Measurements from ENCODE around the gene PDE1A.

PDE1A gene

DNA sequence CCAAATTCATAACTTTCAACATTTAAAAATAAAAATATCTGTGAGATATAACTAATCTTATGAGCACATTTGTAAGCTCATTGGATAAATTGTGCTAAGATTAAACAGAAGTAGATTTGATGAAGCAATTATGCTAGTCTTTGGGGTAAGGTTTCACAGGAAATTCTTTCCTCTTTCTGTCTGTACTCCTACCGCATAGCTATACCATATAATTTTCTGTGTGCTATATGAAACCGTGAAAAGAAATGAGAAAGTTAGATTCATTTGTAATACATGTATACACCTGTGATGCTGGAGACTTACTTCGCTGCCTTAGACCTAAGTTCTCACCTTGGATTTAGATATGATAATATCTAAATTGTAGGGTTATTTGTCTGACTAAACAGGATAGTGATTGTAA is 256.5 kb downstream of the PDE1A start:
- H3K4me3 ChIP-seq (ENCODE audit: low read depth, low read length): no peak overlapping the region
- in situ Hi-C loops (cut with HindIII; ENCODE audit: low sequenced_read_pairs): no loop called here
- DNase-seq (ENCODE audit: low read depth): no peak
- TF ChIP-seq, protein P1, sequence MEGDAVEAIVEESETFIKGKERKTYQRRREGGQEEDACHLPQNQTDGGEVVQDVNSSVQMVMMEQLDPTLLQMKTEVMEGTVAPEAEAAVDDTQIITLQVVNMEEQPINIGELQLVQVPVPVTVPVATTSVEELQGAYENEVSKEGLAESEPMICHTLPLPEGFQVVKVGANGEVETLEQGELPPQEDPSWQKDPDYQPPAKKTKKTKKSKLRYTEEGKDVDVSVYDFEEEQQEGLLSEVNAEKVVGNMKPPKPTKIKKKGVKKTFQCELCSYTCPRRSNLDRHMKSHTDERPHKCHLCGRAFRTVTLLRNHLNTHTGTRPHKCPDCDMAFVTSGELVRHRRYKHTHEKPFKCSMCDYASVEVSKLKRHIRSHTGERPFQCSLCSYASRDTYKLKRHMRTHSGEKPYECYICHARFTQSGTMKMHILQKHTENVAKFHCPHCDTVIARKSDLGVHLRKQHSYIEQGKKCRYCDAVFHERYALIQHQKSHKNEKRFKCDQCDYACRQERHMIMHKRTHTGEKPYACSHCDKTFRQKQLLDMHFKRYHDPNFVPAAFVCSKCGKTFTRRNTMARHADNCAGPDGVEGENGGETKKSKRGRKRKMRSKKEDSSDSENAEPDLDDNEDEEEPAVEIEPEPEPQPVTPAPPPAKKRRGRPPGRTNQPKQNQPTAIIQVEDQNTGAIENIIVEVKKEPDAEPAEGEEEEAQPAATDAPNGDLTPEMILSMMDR (IDR thresholded peaks at IDR 0.05; ENCODE audit: low read depth, low read length, missing control alignments): no peak

DNA sequence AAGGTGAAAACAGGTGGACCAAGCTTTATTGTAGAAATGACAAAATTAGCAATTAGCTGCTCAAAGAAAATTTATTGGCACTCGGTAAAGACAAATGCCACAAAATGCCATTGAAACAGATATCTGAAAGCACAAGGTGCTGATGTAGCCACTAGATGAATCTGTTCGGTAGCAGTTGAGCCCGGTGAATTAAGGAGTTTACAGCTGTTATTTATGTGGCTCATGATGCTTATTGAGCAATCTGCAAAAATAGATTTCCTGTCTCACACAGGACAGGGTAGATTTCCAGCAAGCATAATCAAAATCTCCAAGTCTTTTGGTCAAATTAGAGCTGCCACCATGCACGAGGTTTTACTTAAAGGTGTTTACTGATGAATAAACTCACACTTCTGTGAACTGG is 259.0 kb downstream of the PDE1A start:
- in situ Hi-C loops (cut with HindIII; ENCODE audit: low sequenced_read_pairs): no loop called here

DNA sequence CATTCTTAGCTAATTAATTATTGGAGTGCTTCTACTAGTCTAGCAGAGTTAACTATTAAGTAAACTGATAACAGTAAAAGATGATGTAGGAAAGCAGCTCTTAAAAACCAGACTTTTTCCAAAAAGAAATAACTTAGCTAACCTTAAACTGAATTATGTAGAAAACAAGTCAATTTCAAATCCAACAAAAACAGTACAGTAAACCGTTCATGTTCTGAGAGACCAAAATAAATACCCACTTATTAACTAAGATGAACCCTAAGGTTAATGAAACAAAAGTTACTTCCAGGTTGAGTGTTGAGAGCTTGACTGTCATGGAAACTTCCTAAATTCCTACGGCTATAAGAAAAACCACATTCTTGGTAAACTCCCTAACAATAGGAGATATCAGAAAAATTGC is 260.0 kb downstream of the PDE1A start:
- in situ Hi-C loops (cut with HindIII; ENCODE audit: low sequenced_read_pairs): no loop called here
- no peak for DNase-seq (ENCODE audit: low read depth)
- TF ChIP-seq, protein P1 (IDR thresholded peaks at IDR 0.05; ENCODE audit: low read depth, low read length, missing control alignments): no peak
- no peak overlapping the region for H3K4me3 ChIP-seq (ENCODE audit: low read depth, low read length)

More for the DNA sequence above, 259.0 kb downstream of the PDE1A start:
- TF ChIP-seq, protein P1 (IDR thresholded peaks at IDR 0.05; ENCODE audit: low read depth, low read length, missing control alignments): no peak
- H3K4me3 ChIP-seq (ENCODE audit: low read depth, low read length): no peak overlapping the region
- no peak for DNase-seq (ENCODE audit: low read depth)

DNA sequence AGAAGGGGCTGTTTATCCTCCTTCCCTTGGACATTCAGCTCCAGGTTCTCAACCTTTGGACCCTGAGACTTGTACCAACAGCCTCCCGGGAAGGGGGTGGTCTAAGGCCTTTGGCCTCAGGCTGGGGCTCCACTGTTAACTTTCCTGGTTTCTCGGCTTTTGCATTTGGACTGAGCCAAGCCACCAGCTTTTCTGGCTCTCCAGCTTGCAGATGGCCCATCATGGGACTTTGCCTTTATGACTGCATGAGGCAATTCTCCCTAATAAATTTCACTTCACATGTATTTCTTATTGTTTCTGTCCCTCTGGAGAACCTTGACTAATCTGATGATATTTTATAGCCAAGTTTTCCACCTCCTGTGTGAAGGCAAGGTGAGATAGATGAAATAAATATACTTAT is 260.4 kb downstream of the PDE1A start:
- TF ChIP-seq, protein P1 (IDR thresholded peaks at IDR 0.05; ENCODE audit: low read depth, low read length, missing control alignments): no peak
- in situ Hi-C loops (cut with HindIII; ENCODE audit: low sequenced_read_pairs): no loop called here
- no peak for DNase-seq (ENCODE audit: low read depth)
- H3K4me3 ChIP-seq (ENCODE audit: low read depth, low read length): no peak overlapping the region

DNA sequence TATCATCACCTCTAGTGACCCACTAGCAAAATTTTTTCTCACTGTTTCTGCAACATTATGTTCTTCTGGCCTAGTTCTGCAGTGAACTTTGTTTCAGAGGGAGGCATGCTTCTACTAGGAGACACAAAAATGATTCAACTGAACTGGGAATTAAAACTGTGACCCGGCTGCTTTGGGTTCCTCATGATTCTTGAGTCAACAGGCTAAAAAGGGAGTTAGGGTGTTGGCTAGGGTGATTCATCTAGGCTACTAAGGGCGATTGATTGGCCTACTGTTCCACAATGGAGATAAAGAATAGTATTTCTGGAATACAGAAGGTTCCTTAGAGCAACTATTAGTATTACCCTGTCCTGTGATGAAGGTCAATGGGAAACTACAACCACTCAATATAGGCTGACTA is 261.6 kb downstream of the PDE1A start:
- no peak overlapping the region for H3K4me3 ChIP-seq (ENCODE audit: low read depth, low read length)
- in situ Hi-C loops (cut with HindIII; ENCODE audit: low sequenced_read_pairs): no loop called here
- no peak for DNase-seq (ENCODE audit: low read depth)
- TF ChIP-seq, protein P1 (IDR thresholded peaks at IDR 0.05; ENCODE audit: low read depth, low read length, missing control alignments): no peak

DNA sequence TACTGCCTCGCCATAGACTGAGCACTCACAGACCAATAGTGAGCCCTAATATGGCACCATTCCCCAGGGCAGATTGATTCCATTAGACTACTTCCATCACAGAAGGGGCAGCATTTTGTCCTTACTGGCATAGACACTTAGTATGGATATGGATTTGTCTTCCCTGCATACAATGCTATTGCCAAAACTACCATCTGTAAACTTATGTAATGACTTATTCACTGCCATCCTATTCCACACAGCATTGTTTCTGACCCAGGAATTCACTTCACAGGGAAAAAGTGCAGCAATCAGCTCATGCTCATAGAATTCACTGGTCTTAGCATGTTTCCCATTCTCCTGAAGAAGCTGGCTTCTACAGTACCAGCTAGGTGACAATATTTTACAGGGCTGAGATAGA is 262.1 kb downstream of the PDE1A start:
- no peak overlapping the region for H3K4me3 ChIP-seq (ENCODE audit: low read depth, low read length)
- in situ Hi-C loops (cut with HindIII; ENCODE audit: low sequenced_read_pairs): no loop called here
- no peak for DNase-seq (ENCODE audit: low read depth)
- TF ChIP-seq, protein P1 (IDR thresholded peaks at IDR 0.05; ENCODE audit: low read depth, low read length, missing control alignments): no peak

DNA sequence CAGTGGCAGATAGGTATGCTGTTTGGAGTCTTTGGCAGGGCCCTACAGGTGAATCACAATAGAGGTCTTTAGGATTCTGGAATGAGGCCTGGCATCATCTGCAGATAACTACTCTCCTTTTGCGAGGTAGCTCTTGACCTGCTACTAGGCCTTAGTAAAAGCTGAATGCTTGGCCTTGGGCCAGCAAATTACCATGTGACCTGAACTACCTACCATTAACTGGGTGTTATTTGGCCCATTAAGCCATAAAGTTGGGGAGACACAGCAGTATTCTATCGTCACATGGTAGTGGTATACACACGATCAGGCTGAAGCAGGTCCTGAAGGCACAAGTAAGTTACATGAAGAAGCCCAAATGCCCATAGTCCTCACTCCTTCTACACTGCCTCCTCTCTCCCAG is 263.0 kb downstream of the PDE1A start:
- TF ChIP-seq, protein P1 (IDR thresholded peaks at IDR 0.05; ENCODE audit: low read depth, low read length, missing control alignments): no peak
- in situ Hi-C loops (cut with HindIII; ENCODE audit: low sequenced_read_pairs): no loop called here
- DNase-seq (ENCODE audit: low read depth): no peak
- no peak overlapping the region for H3K4me3 ChIP-seq (ENCODE audit: low read depth, low read length)
